GM12873 (cell line): ENCODE measurements around the gene APRT.

Experiments
- TF ChIP-seq, protein P1 (sequence below): IDR thresholded peaks from 2 replicates; pipeline ENCODE4 v1.5.1; 2012; ENCODE audit warnings: low read depth, mild to moderate bottlenecking, moderate library complexity, low read length, control low read depth; ENCODE audit not compliant: insufficient read depth; ENCODE audit errors: missing control alignments

Gene APRT

DNA sequence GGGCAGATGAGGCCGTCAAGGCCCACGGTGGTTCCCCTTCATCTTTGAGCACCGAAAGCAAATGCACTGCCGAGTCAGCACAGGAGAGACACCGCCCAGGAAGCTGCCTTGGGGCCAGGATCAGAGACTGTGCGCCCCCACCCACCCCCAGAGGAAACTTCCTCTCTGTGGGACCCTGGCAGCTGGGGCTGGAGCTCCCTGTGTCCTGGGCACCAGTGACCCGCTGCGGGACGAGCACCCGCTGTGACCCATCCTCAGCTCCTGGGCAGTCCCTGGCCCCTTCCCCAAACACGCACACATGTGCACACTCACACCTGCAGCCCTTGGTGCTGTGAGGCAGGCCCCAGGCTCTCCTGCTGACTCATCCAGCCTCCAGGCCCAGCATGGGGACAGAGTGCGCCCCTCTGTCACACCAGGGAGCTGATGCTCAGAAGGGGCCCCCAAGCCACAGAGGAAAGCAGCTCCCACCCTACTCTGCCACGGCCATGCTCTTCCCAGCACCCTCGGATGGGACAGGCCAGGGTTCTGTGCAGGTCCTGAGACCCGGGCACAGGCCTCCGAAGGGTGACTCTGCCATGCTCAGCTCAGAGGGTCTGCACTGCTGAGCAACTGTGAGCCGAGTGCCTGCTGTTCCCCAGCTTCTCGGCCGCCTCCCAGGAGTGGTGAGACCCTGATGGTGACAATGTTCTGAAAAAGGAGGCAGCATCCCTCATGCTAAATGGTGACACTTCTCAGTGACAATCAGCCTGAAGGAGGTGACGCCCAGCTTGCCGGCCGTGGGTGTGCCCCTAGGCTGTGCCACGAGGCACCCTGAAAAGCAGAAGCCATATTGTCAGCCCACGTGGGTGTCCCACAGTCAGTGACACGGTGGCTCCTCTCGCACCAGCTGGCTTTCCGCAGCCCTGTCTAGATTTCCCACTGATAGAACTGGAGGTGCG lies 30.3 kb downstream of the APRT start:
- TF ChIP-seq, protein P1, sequence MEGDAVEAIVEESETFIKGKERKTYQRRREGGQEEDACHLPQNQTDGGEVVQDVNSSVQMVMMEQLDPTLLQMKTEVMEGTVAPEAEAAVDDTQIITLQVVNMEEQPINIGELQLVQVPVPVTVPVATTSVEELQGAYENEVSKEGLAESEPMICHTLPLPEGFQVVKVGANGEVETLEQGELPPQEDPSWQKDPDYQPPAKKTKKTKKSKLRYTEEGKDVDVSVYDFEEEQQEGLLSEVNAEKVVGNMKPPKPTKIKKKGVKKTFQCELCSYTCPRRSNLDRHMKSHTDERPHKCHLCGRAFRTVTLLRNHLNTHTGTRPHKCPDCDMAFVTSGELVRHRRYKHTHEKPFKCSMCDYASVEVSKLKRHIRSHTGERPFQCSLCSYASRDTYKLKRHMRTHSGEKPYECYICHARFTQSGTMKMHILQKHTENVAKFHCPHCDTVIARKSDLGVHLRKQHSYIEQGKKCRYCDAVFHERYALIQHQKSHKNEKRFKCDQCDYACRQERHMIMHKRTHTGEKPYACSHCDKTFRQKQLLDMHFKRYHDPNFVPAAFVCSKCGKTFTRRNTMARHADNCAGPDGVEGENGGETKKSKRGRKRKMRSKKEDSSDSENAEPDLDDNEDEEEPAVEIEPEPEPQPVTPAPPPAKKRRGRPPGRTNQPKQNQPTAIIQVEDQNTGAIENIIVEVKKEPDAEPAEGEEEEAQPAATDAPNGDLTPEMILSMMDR, result no peak

DNA sequence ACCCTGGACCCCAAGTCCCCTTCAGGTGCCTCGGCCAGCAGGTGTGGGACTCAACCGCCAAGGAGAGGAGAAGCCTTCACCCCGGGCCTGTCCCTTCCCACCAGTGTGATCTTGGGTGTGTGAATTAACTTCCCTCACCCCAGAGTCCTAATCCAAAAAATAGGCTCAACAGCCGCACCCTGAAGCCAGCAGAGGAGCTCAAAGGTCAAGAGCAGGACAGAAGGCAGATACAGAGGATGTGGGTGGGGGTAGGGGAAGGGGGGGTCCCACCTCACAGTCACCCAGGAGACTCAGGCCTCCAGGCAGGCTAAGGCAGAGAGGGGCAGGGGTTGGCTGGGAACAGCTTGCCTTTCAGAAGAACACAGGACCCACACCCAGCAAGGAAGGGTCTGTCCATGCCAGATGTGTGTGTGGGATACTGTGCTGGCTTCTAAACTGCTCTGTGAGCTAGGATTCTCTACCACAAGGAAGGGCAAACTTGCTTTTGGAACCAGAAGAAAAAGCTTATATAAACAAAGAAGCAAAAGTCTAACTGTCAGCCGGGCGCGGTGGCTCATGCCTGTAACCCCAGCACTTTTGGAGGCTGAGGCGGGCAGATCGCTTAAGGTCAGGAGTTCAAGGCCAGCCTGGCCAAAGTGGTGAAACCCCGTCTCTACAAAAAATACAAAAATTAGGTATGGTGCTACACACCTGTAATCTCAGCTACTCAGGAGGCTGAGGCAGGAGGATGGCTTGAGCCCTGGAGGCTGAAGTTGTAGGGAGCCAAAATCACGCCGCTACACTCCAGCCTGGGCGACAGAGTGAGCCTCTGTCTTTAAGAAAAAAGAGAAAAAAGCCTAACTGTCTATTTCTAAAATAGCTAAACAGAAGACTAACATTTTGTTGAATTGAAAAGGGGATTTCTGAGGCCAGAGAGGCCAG lies 31.3 kb downstream of the APRT start:
- TF ChIP-seq, protein P1, result no peak

DNA sequence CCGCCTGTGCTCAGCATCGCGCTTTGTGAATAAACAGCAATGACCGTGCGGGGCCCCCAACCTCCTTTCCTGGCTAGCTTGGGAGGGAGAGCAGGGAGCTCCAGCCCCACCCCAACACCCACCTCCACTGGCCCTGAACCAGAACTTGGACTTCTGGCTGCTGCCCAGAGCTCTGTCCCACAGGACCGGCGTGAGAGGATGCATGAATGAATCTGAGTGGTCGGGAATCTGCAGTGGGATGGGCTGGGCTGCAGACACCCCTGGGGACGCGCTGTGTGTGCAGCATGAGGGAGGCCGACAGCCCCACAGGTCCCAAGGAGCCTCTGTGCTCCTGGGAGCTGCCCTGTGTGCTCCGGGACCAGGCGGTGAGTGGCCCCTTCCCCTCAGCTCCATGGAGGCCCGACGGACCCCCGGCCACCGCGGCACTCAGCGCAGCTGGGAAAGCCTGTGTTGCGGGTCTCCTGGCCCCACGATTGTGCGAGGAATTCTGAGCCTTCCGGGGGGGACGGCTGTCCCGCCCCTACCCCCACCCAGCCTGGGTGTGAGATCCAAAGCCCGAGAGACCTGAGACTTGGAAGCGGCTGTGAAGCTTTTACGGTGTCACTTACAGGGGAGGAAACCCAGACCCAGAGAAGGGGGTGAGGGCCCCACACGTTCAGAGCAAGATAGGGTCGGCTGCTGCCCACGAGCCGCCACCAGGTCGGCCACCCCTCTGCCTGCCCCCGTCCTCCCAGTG lies 32.2 kb downstream of the APRT start:
- TF ChIP-seq, protein P1, result no peak

DNA sequence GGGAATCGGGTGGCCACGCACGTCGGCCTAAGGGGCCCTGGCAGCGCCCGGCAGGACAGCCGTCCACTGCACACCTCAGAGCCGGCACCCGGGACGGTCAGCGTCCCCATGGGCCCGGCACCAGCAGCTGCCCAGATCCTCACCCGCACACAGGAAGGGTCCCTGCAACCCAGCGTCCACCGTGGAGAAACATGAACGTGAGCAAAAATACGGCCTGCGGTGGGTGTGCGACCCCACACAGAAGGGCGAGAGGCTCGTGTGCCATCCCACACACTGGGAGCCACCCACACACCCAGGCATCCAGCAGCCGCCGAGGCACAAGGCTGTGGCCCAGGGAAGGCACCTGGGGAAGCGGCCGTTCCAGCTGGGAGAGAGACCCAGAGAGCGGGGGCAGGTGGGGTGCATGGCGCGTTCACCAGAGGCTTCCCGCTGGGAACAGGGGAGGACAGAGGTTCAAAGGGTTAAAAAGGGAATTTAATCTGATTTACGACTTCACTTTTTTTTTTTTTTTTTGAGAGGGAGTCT lies 33.1 kb downstream of the APRT start:
- TF ChIP-seq, protein P1, result no peak

DNA sequence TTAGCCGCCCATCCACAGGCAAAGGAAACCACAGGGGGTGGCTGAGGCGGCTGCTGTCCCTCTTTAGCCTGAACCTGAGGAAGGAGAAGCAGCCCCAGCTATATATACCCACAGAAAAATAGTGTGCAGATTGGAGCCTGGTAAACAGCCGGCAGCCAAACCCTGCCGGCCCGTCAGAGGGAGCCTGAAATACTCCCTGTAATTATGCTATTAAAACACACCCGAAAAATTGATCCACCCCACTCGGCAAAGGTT lies 33.5 kb downstream of the APRT start:
- TF ChIP-seq, protein P1, result no peak

DNA sequence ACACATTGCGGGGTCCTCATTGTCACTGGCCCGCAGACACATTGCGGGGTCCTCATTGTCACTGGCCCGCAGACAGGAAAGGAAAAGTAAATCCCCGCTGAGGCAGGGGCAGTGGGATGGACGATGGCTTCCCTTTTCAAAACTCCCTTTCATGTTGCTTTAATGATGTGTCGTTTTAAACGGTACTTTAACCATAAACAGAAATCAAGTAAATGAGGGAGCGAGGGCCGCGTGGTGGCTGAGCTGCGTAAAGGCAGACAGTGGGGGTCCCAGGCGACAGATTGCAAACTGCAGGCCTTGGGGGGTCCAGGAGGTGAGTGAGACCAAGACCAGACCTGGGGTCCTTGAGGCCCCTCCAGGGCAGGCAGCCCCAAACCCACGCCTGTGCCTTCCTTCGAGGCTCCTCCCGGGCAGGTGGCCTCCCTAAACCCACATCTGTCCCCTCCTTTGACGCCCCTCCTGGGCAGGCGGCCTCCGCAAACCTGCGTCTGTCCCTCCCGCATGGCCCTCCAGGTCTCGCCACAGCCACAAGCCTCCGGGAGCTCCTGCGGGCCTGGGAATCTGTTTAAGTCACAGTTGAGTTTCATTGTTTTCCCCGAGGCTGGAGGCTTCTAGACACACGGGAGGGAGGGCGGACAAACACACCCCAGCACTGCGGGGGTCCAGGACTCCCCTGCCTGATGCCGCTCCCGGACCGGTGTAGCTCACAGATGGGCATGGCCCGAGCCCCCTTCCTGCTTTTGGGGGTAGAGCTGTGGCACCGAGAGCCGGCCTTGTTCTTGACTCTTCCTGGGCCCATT lies 34.1 kb downstream of the APRT start:
- TF ChIP-seq, protein P1, result no peak
